NCI-H748 treated with DMSO at 0.1 percent for 48 hours (cell line): ENCODE results near the gene TBC1D10B.
A peak's percentile ranks its signal among the peaks of the same experiment; 100 is the strongest.
"Not testable (repeated sequence)": the region's sequence is repeated elsewhere in the genome, so short reads cannot be mapped to it uniquely, and the experiment has no call there.

ENCODE experiments used
- DNase-seq: peaks from one replicate; lab custom pipeline; 2025; lab: John Stamatoyannopoulos, UW

TBC1D10B gene

DNA sequence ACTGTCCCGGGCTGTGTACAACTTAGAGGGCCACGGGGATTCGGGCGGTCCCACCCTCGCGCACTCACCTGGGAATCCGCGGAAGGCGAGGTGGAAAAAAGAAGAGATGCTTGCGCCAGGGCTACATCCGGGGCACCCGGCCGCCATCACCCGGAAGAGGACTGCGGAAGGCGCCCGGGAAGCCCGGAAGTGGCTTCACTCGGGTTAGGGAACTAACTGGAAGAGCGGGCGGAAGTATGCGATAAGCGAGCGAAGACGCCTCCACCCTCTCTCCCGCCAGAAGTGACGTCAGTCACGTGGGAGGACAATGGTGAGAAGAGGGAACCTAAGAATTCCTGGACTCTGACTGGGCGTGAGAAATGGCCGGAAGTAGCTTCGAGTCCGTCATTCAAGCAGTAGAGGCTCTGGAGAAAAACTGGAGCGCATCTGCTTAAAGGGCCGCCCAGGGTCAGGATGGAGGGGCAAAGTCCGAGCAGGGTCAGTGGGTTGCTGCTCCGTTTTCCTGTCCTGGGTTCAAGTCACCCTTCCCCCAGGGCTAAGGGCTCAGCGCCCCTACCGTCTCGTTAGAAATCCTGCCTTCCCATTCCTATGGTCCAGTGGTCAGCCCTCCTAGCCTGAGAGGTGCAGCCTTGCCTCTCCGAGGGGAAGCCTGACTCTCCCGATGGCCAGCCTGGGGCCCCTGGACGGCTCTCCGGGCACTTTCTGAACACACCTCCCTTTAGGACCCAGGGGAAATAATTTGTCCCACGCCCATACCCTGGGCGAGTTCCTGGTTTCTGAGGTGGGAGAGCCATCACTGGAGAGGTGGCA lies 14.9 kb downstream of the TBC1D10B start, which contains the start of gene CD2BP2:
CD2BP2 (minus strand) TSS at position 165 of the 810 bp plus-strand sequence. CDS start 627 bp downstream, outside the sequence.
- peak; percentile 79 for DNase-seq

GRCh38 chr16:30354423-30355143 lies 15.7 kb downstream of the TBC1D10B start:
- no peak for DNase-seq

GRCh38 chr16:30353438-30354129 lies 16.7 kb downstream of the TBC1D10B start:
- DNase-seq, result no peak

DNA sequence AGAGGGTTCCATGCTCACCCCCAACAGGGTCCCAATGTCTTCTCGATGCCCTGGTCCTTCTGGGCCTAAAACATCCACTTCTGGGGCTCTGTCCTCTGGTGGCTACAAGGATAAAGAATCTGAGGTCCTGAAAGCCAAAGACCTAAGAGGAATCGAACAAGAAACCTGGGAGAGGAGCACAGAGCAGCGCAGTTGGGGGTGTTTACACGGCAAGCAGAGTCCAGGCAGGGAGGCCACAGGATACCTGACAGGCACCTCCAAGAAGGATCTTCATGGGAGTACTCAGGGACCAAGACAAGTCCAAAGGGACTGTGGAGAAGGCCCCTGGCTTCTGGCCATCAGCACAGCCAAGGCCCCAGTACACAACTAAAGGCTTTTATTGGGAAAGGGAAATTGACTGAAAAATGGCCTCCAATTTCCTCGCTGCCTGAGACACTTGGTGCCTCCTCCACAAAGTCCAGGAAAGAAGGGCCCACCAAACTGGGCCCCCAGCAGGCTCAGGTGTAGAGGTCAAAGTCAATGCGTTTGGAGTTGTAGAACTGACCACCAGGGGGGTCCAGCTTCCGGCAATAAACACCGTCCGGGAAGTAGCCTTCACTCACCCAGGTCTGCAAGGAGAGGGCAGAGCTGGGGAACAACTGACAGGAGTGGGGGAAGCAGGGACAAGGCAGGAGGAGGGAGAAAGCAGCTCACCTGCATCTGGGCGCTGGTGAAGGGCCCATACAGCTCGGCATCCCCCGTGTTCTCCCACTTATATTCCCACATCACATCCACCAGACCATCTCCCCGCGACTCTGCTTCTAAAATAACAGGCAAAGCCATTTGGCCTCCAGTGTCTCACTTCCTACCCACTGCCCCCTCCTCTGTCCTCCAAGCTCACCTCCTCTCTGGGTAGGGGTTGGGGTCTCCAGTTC lies 17.5 kb downstream of the TBC1D10B start:
- DNase-seq, result no peak

GRCh38 chr16:30351586-30352419 lies 18.5 kb downstream of the TBC1D10B start:
- no peak for DNase-seq

- DNase-seq, result no peak
Measured at GRCh38 chr16:30351001-30351441, 19.3 kb downstream of the TBC1D10B start.

DNA sequence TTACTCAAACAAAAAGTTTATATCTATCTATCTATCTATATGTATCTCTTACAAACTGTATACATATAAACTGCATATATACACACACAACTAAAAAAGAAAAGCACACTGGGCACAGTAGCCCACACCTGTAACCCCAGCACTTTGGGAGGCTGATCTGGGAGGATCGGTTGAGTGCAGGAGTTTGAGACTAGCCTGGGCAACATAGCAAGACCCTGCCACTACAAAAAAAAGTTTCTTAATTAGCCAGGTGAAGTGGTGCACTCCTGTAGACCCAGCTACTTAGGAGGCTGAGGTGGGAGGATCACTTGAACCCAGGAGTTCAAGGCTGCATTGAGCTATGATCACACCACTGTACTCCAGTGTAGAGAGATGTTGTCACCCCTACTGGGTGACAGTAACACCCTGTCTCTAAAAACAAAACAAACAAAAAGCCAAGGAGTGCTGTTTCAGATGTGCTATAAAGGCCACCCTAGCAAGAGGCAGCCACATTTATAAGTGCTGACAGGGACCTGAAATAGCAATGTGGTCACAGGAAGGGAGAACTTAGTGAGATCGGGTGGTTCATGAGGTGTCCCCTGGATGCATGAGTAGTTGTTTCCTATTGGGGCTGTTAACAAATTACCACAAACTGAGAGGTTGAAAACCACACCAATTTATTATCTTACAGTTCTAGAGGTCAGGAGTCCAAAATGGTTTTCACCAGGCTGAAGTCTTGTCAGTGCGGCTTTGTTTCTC lies 20.0 kb downstream of the TBC1D10B start:
- no peak for DNase-seq

DNA sequence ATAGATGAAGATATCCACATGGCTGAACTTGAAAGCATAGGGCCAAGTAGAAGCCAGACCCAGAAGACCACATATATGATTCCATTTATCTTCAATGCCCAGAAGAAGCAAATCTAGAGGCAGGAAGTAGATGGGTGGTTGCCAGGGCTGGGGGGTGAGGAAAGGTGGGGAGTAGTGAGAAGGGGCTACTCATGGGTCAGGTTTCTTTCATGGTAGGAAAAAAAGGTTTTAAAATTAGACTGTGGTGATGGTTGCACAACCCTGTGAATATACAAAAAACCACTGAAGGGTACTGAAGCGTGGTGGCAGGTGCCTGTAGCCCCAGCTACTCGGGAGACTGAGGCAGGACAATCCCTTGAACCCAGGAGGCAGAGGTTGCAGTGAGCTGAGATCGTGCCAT lies 20.6 kb downstream of the TBC1D10B start:
- DNase-seq, result no peak

DNA sequence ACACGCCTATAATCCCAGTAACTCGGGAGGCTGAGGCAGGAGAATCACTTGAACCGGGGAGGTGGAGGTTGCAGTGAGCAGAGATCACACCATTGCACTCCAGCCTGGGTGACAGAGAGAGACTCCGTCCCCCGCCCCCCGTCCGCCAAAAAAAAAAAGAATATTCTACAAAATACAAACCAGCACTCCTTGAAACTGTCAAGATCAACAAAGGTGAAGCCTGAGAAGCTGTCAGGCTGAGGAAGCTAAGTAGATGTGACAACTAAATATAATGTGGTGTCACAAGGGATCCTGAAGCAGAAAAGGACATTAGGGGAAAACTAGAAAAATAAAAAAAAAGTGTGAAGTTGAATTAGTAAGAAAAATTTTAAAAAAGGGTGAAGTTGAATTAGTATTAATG lies 21.4 kb downstream of the TBC1D10B start:
- DNase-seq, result no peak

DNA sequence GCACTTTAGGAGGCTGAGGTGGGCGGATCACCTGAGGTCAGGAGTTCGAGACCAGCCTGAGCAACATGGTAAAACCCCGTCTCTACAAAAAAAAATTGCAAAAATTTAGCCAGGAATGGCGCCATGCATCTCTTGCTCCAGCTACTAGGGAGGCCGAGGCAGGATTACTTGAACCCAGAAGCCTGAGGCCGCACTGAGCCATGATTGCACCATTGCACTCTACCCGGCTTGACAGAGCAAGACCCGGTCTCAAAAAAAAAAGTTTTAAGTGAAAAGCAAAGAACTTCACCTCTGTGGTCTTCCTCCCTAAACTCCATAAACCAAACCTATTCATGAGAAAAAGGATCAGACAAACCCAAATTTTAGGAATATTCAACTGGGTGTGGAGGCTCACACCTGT lies 22.2 kb downstream of the TBC1D10B start:
- no peak for DNase-seq

DNA sequence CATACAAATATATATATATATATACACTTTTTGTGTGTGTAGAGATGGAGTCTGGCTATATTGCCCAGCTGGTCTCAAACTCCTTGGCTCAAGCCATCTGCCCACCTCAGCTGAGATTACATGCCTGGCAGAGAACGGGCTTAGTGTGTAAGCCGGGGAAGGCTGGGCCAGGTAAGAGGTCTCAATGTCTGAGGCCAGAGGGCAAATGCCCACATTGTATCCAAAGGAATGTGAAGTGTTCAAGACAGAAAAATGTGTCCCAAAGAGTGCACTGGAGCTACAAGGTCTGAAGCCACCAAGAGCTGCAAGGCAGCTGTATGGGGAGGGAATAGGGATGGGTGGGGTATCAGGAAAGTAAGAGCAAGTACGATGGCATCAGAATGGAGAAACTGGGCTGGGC lies 24.0 kb downstream of the TBC1D10B start:
- no peak for DNase-seq

GRCh38 chr16:30343491-30343820 lies 26.8 kb downstream of the TBC1D10B start:
- not testable (repeated sequence) for DNase-seq

DNA sequence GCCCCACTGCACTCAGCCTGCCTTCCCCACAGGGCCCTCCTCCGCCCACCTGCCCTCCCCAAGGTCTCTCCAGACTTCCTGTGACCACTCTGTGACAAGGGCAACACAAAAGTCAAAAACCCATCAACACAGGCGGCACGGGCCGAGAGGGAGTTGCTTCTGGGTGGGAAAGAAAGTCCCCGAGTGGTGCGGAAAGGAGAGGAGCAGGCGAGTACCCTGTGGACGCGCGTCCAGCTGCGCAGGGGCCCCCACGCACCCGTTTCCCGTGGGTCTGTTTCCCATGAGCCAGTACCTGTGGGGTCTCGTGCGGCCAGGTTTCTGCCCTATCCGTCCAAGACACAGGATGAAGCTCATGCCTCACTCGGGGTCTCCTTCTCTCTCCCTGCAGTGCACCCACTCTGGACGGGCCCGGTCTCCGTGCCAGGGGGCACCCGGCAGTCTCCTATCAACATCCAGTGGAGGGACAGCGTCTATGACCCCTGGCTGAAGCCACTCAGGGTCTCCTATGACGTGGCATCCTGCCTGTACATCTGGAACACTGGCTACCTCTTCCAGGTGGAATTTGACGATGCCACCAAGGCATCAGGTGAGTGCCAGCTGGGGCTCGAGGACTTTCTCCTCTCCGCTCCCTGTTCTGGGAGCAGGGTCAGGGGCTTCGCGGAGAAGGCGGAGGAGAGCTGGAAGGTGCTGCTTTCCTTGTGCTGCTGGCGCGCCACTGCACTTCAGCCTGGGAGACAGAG lies 27.4 kb downstream of the TBC1D10B start:
- no peak for DNase-seq

DNA sequence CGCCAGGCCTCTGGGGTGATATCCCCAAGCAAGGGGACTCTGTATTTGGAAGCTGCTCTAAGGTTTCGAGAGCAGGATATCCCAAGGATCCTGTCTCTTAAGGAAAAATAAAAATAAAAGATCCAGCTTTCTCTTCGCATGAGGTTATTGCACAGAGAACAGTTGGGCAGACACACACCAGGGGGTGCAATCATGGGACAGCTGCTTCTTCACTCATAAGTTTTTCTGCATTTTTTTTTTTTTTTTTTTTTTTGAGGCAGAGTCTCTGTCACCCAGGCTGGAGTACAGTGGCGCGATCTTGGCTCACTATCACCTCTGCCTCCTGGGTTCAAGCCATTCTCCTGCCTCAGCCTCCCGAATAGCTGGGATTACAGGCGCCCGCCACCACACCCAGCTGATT lies 28.3 kb downstream of the TBC1D10B start:
- not testable (repeated sequence) for DNase-seq

- DNase-seq, result no peak
Measured at GRCh38 chr16:30340621-30341020, 29.7 kb downstream of the TBC1D10B start.

DNA sequence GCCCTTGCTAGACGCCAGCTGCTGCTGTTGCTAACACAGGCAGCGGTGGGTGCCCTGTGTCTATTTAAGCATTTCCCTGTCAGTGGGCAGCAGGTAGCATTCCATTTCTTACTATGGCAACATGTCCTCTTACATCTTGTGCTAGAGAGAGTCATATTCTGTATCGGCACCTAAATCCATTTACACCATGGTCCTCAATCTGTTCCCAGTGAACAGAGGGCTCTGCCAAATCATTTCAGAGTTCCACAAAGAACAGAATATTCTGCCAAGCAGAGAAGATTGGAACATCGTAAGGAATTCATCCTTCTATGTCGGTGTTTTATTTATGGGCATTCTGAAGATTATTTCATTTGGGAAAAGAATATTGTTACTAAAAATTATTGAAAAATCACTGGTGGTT lies 31.6 kb downstream of the TBC1D10B start:
- DNase-seq, result not testable (repeated sequence)

DNA sequence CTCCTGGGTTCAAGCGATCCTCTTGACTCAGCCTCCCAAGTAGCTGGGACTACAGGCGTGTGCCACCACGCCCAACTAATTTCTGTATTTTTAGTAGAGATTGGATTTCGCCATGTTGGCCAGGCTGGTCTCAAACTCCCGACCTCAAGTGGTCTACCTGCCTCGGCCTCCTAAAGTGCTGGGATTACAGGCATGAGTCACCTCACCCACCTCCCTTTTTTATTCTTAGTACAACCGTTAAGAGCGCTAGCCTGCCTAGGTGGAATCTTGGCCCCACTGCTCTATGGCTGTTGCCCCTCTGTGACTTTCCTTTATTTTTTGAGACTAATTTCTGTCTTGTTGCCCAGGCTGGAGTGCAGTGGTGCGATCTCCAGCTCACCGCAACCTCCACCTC lies 32.3 kb downstream of the TBC1D10B start:
- not testable (repeated sequence) for DNase-seq

- no peak for DNase-seq
Measured at GRCh38 chr16:30335598-30336474, 34.5 kb downstream of the TBC1D10B start.
